ENCODE results near the gene OR8D2. TPM values are rescaled to one million over a fixed set of nuclear protein-coding genes. Genes with fewer than 3 reads are reported as not detected.

OR8D2 gene
- total and polyA plus RNA-seq, 2 donors from 2014 or later, result not detected

Other genes with a start within 250 kb of the OR8D2 start
- 57.2 TPM for gene VWA5A, start 204.7 kb downstream of the OR8D2 start, total RNA-seq
- 25.0 TPM for gene VWA5A, start 204.7 kb downstream of the OR8D2 start, polyA plus RNA-seq (ENCODE audit: insufficient read depth, low read depth, low replicate concordance)
- gene OR10D3, start 136.9 kb downstream of the OR8D2 start, total RNA-seq, result not detected
- not detected for gene OR10D3, start 136.9 kb downstream of the OR8D2 start, polyA plus RNA-seq (ENCODE audit: insufficient read depth, low read depth, low replicate concordance)
- gene OR8G1, start 79.1 kb downstream of the OR8D2 start, total RNA-seq, result not detected
- not detected for gene OR8G1, start 79.1 kb downstream of the OR8D2 start, polyA plus RNA-seq (ENCODE audit: insufficient read depth, low read depth, low replicate concordance)
- gene OR8G5, start 63.8 kb downstream of the OR8D2 start, total RNA-seq, result not detected
- not detected for gene OR8G5, start 63.8 kb downstream of the OR8D2 start, polyA plus RNA-seq (ENCODE audit: insufficient read depth, low read depth, low replicate concordance)
- not detected for gene OR8D1, start 6.2 kb downstream of the OR8D2 start, total RNA-seq
- gene OR8D1, start 6.2 kb downstream of the OR8D2 start, polyA plus RNA-seq (ENCODE audit: insufficient read depth, low read depth, low replicate concordance), result not detected
- gene OR8B2, start 64.3 kb upstream of the OR8D2 start, total RNA-seq, result not detected
- gene OR8B2, start 64.3 kb upstream of the OR8D2 start, polyA plus RNA-seq (ENCODE audit: insufficient read depth, low read depth, low replicate concordance), result not detected
- gene OR8B3, start 78.8 kb upstream of the OR8D2 start, total RNA-seq, result not detected
- not detected for gene OR8B3, start 78.8 kb upstream of the OR8D2 start, polyA plus RNA-seq (ENCODE audit: insufficient read depth, low read depth, low replicate concordance)
- gene OR8B4, start 104.7 kb upstream of the OR8D2 start, total RNA-seq, result not detected
- not detected for gene OR8B4, start 104.7 kb upstream of the OR8D2 start, polyA plus RNA-seq (ENCODE audit: insufficient read depth, low read depth, low replicate concordance)
- gene OR8B8, start 125.5 kb upstream of the OR8D2 start, total RNA-seq, result not detected
- gene OR8B8, start 125.5 kb upstream of the OR8D2 start, polyA plus RNA-seq (ENCODE audit: insufficient read depth, low read depth, low replicate concordance), result not detected
- not detected for gene OR8B12, start 223.5 kb upstream of the OR8D2 start, total RNA-seq
- gene OR8B12, start 223.5 kb upstream of the OR8D2 start, polyA plus RNA-seq (ENCODE audit: insufficient read depth, low read depth, low replicate concordance), result not detected
- gene OR8A1, start 249.8 kb upstream of the OR8D2 start, total RNA-seq, result not detected
- gene OR8A1, start 249.8 kb upstream of the OR8D2 start, polyA plus RNA-seq (ENCODE audit: insufficient read depth, low read depth, low replicate concordance), result not detected

Measured in kidney (tissue), 2 donors.